A673 (cell line): Measurements from ENCODE around the gene SAMD10. TPM values are rescaled to one million over a fixed set of nuclear protein-coding genes. Genes with fewer than 3 reads are reported as not detected.

Experiments used
- BruUV-seq: library from RNA; stranded (reverse); fragments of 400-500 nt; replicated peaks from 2 replicates; lab custom pipeline; 2021; lab: Mats Ljungman, UMichigan
- CTCF ChIA-PET: fragments of 300-600 bp; sonication (Branson Sonifier 250); formaldehyde crosslinking; loops from one replicate; lab custom pipeline; 2022; ENCODE audit warnings: antibody characterized with exemption; lab: Charles Lee
- POLR2A ChIA-PET: fragments of 300-600 bp; sonication (Branson Sonifier 250); formaldehyde crosslinking; loops from one replicate; lab custom pipeline; 2022; ENCODE audit warnings: antibody characterized with exemption; ENCODE audit not compliant: low non-redundant PET; lab: Charles Lee
- DNase-seq: peaks from one replicate; pipeline ENCODE4 v3.0.0-alpha.2; 2015; ENCODE audit warnings: low spot score
- H3K27ac ChIP-seq: fragments of 200-600 bp; sonication (generic); 2 replicates; pipeline ENCODE4 v1.5.1; 2016; ENCODE audit warnings: mixed run types, low read depth, mild to moderate bottlenecking, mixed read lengths, antibody characterized with exemption, low read length; ENCODE audit not compliant: poor library complexity, severe bottlenecking
- H3K27me3 ChIP-seq: fragments of 200-600 bp; sonication (generic); replicated peaks from 2 replicates; pipeline ENCODE4 v1.6.1; 2017; ENCODE audit warnings: mixed run types, low read depth, mild to moderate bottlenecking, mixed read lengths, antibody characterized with exemption, low read length; ENCODE audit not compliant: insufficient read depth, poor library complexity
- H3K36me3 ChIP-seq: fragments of 200-600 bp; sonication (generic); 2 replicates; pipeline ENCODE4 v1.6.1; 2016; ENCODE audit warnings: mixed run types, mild to moderate bottlenecking, mixed read lengths, antibody characterized with exemption, low read length; ENCODE audit not compliant: insufficient read depth, poor library complexity, severe bottlenecking
- H3K4me1 ChIP-seq: fragments of 200-600 bp; sonication (generic); 2 replicates; pipeline ENCODE4 v1.6.1; 2017; ENCODE audit warnings: mixed run types, mild to moderate bottlenecking, mixed read lengths, antibody characterized with exemption, low read length; ENCODE audit not compliant: insufficient read depth, poor library complexity, severe bottlenecking
- H3K4me3 ChIP-seq: fragments of 200-600 bp; sonication (generic); 2 replicates; pipeline ENCODE4 v1.5.1; 2016; ENCODE audit warnings: low read depth, mixed run types, mild to moderate bottlenecking, mixed read lengths, low read length; ENCODE audit not compliant: poor library complexity, severe bottlenecking
- H3K9me3 ChIP-seq: fragments of 200-600 bp; sonication (generic); 2 replicates; pipeline ENCODE4 v1.6.1; 2016; ENCODE audit warnings: mixed run types, low read depth, mild to moderate bottlenecking, mixed read lengths, antibody characterized with exemption, low read length; ENCODE audit not compliant: poor library complexity, severe bottlenecking
- CTCF ChIP-seq: fragments of 300-800, 200-600 bp; sonication (generic); conservative IDR thresholded peaks from 2 replicates; pipeline ENCODE4 v1.5.1; 2017; ENCODE audit warnings: low read depth, mild to moderate bottlenecking, antibody characterized with exemption, low read length, moderate library complexity, mixed read lengths
- EZH2 ChIP-seq: fragments of 200-600 bp; sonication (generic); IDR thresholded peaks from 2 replicates; pipeline ENCODE4 v1.6.1; 2017; ENCODE audit warnings: borderline replicate concordance, low read depth, mild to moderate bottlenecking, mixed read lengths, antibody characterized with exemption, low read length; ENCODE audit not compliant: poor library complexity, severe bottlenecking
- intact Hi-C: fragments of 100-400 bp; cut with micrococcal nuclease; formaldehyde crosslinking; loops from one replicate; pipeline ENCODE4 v1.10.0; 2022; ENCODE audit not compliant: unreplicated experiment
- total RNA-seq: library from RNA; stranded (reverse); gene quantifications from 2 replicates; pipeline ENCODE4 v1.2.3, GENCODE V29; 2021

Gene SAMD10
- total RNA-seq, 1 experiment from 2014 or later, result 6.3 TPM

- intact Hi-C loops, result no loop called here
- Histone ChIP-seq H3K36me3 (peaks cover 12% of the 10 kb centered on the region), H3K4me1 (peaks cover 12% of the 10 kb centered on the region), H3K27me3 (no peaks in the 10 kb centered on the region), H3K4me3 (no peak overlapping the region), H3K27ac (no peak overlapping the region), H3K9me3 (no peaks in the 10 kb centered on the region)
- TF ChIP-seq CTCF (no peak), EZH2 (no peak)
- no TSS peak for BruUV-seq
- peak; percentile 39 for DNase-seq
- ChIA-PET POLR2A (no interaction called here), CTCF (no interaction called here)
Measured at GRCh38 chr20:63957690-63958441, 21.6 kb downstream of the SAMD10 start.

DNA sequence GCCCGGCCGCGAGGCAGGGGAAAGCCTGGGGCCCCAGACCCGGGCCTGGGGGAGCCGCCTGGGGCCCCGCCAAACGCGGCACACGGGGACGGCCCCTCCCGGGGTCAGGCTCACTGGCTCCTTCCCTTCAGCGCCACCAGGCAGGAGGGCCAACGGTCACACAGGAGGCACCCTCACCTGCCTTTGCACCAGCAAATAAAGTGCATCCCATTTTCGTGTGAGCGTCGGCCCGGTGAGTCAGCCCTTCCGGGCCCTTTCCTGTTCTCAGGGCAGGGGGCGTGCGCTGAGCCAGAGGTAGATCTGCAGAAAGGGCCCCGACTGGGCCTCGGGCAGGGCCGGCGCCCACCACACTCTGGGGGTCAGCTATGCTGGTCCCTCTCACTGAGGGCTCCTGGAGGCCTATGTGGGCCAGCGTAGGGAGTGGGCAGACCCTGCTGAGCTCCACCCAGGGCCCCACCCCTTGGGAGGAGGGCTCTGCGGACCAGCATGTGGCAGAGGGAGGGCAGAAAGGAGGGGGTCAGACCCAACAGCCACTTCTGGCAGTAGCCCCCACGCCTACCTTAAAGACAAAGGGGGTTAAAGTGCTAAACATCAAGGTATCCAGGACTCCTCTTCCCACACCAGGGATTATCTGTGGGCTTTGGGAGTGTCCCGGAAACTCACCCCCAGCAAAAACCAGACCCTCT, 22.3 kb downstream of the SAMD10 start:
- ChIA-PET POLR2A (no interaction called here), CTCF (no interaction called here)
- peak overlapping the region; percentile 71 for H3K27ac ChIP-seq

DNA sequence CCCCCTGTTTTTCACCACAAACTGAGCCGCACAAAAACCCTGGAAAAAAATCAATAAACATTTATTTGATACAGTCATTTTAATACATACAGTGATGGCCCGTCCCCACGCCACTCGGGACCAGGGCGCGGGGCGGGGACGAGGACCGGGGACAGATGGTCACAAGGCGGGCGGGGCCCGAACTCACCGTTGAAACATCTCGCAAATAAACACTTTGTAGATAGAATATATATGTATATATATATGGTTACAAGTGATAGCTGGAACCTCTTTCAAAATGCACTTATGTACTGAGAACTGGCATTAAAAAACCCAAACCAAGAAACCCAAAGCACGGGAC, 22.8 kb downstream of the SAMD10 start:
- ChIA-PET POLR2A (no interaction called here), CTCF (no interaction called here)
- no TSS peak for BruUV-seq
- peaks cover 2% of the 10 kb centered on the region for H3K36me3 ChIP-seq
- peaks cover 13% of the 10 kb centered on the region for H3K4me1 ChIP-seq
- TF ChIP-seq EZH2 (no peak), CTCF (no peak)
- no peaks in the 10 kb centered on the region for H3K27me3 ChIP-seq
- H3K4me3 ChIP-seq, result peak overlapping the region; percentile 87
- intact Hi-C loops, result no loop called here
- peak overlapping the region; percentile 71 for H3K27ac ChIP-seq
- no peak for DNase-seq
- H3K9me3 ChIP-seq, result no peaks in the 10 kb centered on the region

More for the DNA sequence above, 22.3 kb downstream of the SAMD10 start:
- Histone ChIP-seq H3K27me3 (no peaks in the 10 kb centered on the region), H3K4me3 (peak overlapping the region; percentile 87), H3K36me3 (peaks cover 6% of the 10 kb centered on the region), H3K4me1 (peaks cover 12% of the 10 kb centered on the region), H3K9me3 (no peaks in the 10 kb centered on the region)
- TF ChIP-seq EZH2 (no peak), CTCF (0 out of 2 replicates have a peak, but pooled peaks have one; percentile 10)
- intact Hi-C loops, result no loop called here
- BruUV-seq, result no TSS peak
- DNase-seq, result peak; percentile 80
